Kidney (tissue), 14 donors: ENCODE data around the gene WIZ. TPM values are rescaled to one million over a fixed set of nuclear protein-coding genes. Genes with fewer than 3 reads are reported as not detected.
A peak's percentile ranks its signal among the peaks of the same experiment; 100 is the strongest.

Source experiments
- DNase-seq, 5 donors: peaks; one replicate each; pipeline ENCODE4 v3.0.0-alpha.2; 2013 to 2020
- FAIRE-seq: peaks from 2 replicates; lab custom pipeline; 2012; peaks lifted over from hg19 to GRCh38; lab: Jason Lieb, UNC
- H3K27ac ChIP-seq, 2 donors: one replicate each; pipeline ENCODE4 v1.7.0; 2013; ENCODE audit warnings: low read depth in 2 of 2, low read length in 2 of 2, inconsistent platforms in 1 of 2
- H3K27me3 ChIP-seq: one replicate; pipeline ENCODE4 v1.7.1; 2013; ENCODE audit warnings: low read length, inconsistent platforms; ENCODE audit not compliant: control insufficient read depth, insufficient read depth
- H3K36me3 ChIP-seq, 3 donors: one replicate each; pipeline versions ENCODE4 v1.7.0 to v1.7.1; 2013; ENCODE audit warnings: low read length in 3 of 3, control low read depth in 1 of 3, inconsistent platforms in 1 of 3; ENCODE audit not compliant: insufficient read depth in 3 of 3, control insufficient read depth in 2 of 3
- H3K4me1 ChIP-seq, 3 donors: one replicate each; pipeline versions ENCODE4 v1.7.0 to v1.7.1; 2013; ENCODE audit warnings: low read length in 3 of 3, inconsistent platforms in 1 of 3, low read depth in 1 of 3; ENCODE audit not compliant: control insufficient read depth in 2 of 3, insufficient read depth in 2 of 3
- H3K4me3 ChIP-seq, 3 donors: one replicate each; pipeline versions ENCODE4 v1.7.0 to v1.8.1; 2013; ENCODE audit warnings: low read length in 3 of 3, control low read depth in 1 of 3, inconsistent platforms in 1 of 3
- H3K9ac ChIP-seq, 3 donors: one replicate each; pipeline versions ENCODE4 v1.7.0 to v1.7.1; 2013; ENCODE audit warnings: low read length in 3 of 3, control low read depth in 1 of 3, inconsistent platforms in 1 of 3
- H3K9me3 ChIP-seq, 3 donors: one replicate each; pipeline versions ENCODE4 v1.7.0 to v1.7.1; 2013; ENCODE audit warnings: low read length in 3 of 3, control low read depth in 1 of 3, inconsistent platforms in 1 of 3; ENCODE audit not compliant: control insufficient read depth in 2 of 3, insufficient read depth in 1 of 3
- CTCF ChIP-seq: IDR thresholded peaks from 3 replicates; pipeline ENCODE4 v1.5.1; 2012; ENCODE audit warnings: mild to moderate bottlenecking, moderate library complexity, borderline replicate concordance; ENCODE audit not compliant: insufficient read depth; ENCODE audit errors: extremely low read depth
- intact Hi-C: fragments of 100-400 bp; cut with DNase I; formaldehyde crosslinking; loops from one replicate; pipeline ENCODE4 v1.11.1; 2022
- polyA plus RNA-seq: library from polyadenylated mRNA; stranded (reverse); fragments of 350-450 nt; fragmentation: Illumina TruSeq; extraction: RNeasy Lipid Tissue Mini Kit (QIAGEN cat#74804); gene quantifications from one replicate; pipeline ENCODE4 v1.2.3, GENCODE V29; 2014; ENCODE audit warnings: low read depth, low replicate concordance; ENCODE audit not compliant: insufficient read depth
- total RNA-seq: library from RNA; stranded (reverse); fragmentation: NEBNext Ultra II Directional; extraction: Animal tissue kit (Norgen Biotek cat#: 25700); gene quantifications from one replicate; pipeline ENCODE4 v1.2.1, GENCODE V29; 2021
- donor health status: control.
- donor health status: control.
- donor health status: control.
- donor health status: control.
- donor health status: control.
- donor health status: DM: yes; HTN: yes; CAD: no.
- donor health status: Normal renal cell carcinoma (clear cell type).

Gene WIZ
- total and polyA plus RNA-seq, 2 donors from 2014 or later = 15.4 to 37.1 TPM

DNA sequence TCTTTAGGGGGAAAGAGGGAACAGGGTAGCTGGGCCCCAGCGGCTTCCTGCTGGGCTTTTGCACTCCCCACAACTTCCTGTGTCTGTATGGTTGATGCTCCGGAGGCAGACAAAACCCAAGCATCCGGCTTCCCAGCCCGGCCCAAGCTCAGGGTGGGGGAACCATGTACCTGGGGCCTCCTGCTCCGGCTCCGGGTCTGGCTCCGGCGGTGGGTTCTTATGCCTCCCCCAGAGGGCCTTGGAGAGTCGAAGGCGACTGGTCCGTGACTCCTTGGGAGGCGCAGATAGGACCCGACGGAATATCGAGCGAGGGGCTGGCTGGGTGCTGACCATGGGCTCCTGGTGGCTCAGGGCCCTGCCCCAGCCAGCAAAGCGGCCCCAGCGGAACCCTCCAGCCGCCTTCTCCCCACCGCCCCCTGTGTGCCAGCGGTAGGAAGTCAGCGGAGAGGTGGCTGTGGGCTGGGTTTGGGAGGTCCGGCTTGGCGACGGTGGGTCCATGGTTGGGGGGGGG, 14.2 kb upstream of the WIZ start:
- FAIRE-seq = no peak

DNA sequence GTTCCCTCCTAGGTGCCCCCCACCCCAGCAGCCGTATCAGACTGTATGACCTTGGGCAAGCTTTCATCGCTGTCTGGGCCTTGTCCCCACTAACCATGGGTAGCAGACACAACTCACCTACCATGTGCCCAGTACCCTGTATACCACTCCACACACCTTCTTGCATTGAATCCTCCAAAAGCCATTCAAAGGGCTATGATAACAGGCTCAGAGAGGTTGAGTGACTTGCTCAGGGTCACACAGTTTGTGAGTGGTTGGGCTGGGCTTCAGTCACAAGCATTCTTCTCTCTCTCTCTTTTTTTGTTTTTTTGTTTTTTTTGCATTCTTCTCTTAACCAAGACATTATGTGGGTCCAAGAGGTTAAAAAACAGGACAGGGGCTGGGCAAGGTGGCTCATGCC, 11.9 kb upstream of the WIZ start:
- Histone ChIP-seq H3K27me3 (peaks cover 3% of the 10 kb centered on the region), H3K36me3 (no peaks in the 10 kb centered on the region), H3K4me3 (no peak overlapping the region), H3K27ac (no peak overlapping the region), H3K9me3 (no peaks in the 10 kb centered on the region), H3K4me1 (peaks cover 0 to 2% (median 0%) of the 10 kb centered on the region in 3 donors), H3K9ac (no peak overlapping the region)
- FAIRE-seq (no peak), DNase-seq (peak in 1 of 5 donors; percentile 4)
- no peak for TF ChIP-seq CTCF
- intact Hi-C loops = no loop called here

More for the DNA sequence above, 14.2 kb upstream of the WIZ start:
- intact Hi-C loops = no loop called here
- Histone ChIP-seq H3K9ac (no peak overlapping the region), H3K27ac (peak overlapping the region in 1 of 2 donors; percentile 53), H3K9me3 (no peaks in the 10 kb centered on the region), H3K4me3 (peak overlapping the region in 1 of 3 donors; percentile 17), H3K4me1 (no peaks in the 10 kb centered on the region), H3K27me3 (peaks cover 3% of the 10 kb centered on the region), H3K36me3 (no peaks in the 10 kb centered on the region)
- no peak for TF ChIP-seq CTCF
- DNase-seq = peak in 1 of 5 donors; percentile 81

GRCh38 chr19:15457701-15458484, 8.1 kb upstream of the WIZ start:
- Histone ChIP-seq H3K9me3 (no peaks in the 10 kb centered on the region), H3K27me3 (peaks cover 14% of the 10 kb centered on the region), H3K27ac (no peak overlapping the region), H3K4me3 (no peak overlapping the region), H3K9ac (no peak overlapping the region), H3K36me3 (no peaks in the 10 kb centered on the region), H3K4me1 (peaks cover 0 to 4% (median 0%) of the 10 kb centered on the region in 3 donors)
- FAIRE-seq = no peak
- TF ChIP-seq CTCF = no peak
- intact Hi-C loops = no loop called here
- DNase-seq = peak in 1 of 5 donors; percentile 12
